Spleen (tissue), 11 donors: ENCODE measurements around the gene ALDH1A3. TPM values are rescaled to one million over a fixed set of nuclear protein-coding genes. Genes with fewer than 3 reads are reported as not detected.

Source experiments
- DNase-seq: peaks from one replicate; pipeline ENCODE4 v3.0.0-alpha.2; 2020
- H3K27ac ChIP-seq, 8 donors: fragments of 200-600 bp; sonication (generic) in 7 of 8; 1 replicate in 4 of 8; 2 replicates in 4 of 8; pipeline versions ENCODE4 v1.5.0 to v1.8.0; 2016 to 2021; ENCODE audit warnings: inconsistent platforms in 4 of 8, mild to moderate bottlenecking in 4 of 8, moderate library complexity in 1 of 8
- H3K27me3 ChIP-seq, 7 donors: fragments of 200-600 bp; sonication (generic) in 6 of 7; replicated peaks in 1 of 7; 1 replicate in 4 of 7; 2 replicates in 3 of 7; pipeline versions ENCODE4 v1.5.0 to v1.8.0; 2016 to 2021; ENCODE audit warnings: inconsistent platforms in 3 of 7, mild to moderate bottlenecking in 1 of 7
- H3K36me3 ChIP-seq, 6 donors: fragments of 200-600 bp; sonication (generic) in 5 of 6; 1 replicate in 4 of 6; 2 replicates in 2 of 6; pipeline versions ENCODE4 v1.5.0 to v1.8.0; 2016 to 2021; ENCODE audit warnings: inconsistent platforms in 2 of 6
- H3K4me1 ChIP-seq, 6 donors: fragments of 200-600 bp; sonication (generic) in 5 of 6; 1 replicate in 3 of 6; 2 replicates in 3 of 6; pipeline versions ENCODE4 v1.5.0 to v1.8.0; 2016 to 2021; ENCODE audit warnings: inconsistent platforms in 3 of 6
- H3K4me3 ChIP-seq, 8 donors: fragments of 200-600 bp; sonication (generic) in 7 of 8; 1 replicate in 4 of 8; 2 replicates in 4 of 8; pipeline versions ENCODE4 v1.5.0 to v1.8.0; 2016 to 2021; ENCODE audit warnings: inconsistent platforms in 4 of 8, mild to moderate bottlenecking in 4 of 8, moderate library complexity in 2 of 8
- H3K9me3 ChIP-seq, 8 donors: fragments of 200-600 bp; sonication (generic) in 7 of 8; 1 replicate in 4 of 8; 2 replicates in 4 of 8; pipeline versions ENCODE4 v1.5.0 to v1.8.0; 2016 to 2021; ENCODE audit warnings: inconsistent platforms in 4 of 8
- CTCF ChIP-seq, 11 experiments: fragments of 200-600 bp in 7 of 11; fragments of 450-650 bp in 4 of 11; sonication (generic) in 4 of 11; IDR thresholded peaks in 8 of 11; conservative IDR thresholded peaks in 3 of 11; 1 replicate in 7 of 11; 2 replicates in 4 of 11; pipeline versions ENCODE4 v1.4.0 to v1.8.0; 2016 to 2021; ENCODE audit warnings: antibody characterized with exemption in 11 of 11, inconsistent platforms in 4 of 11, mild to moderate bottlenecking in 1 of 11
- POLR2A ChIP-seq, 3 donors: fragments of 450-650 bp; IDR thresholded peaks; one replicate each; pipeline ENCODE4 v1.5.1; 2017; ENCODE audit warnings: antibody characterized with exemption in 3 of 3, mild to moderate bottlenecking in 1 of 3
- POLR2AphosphoS5 ChIP-seq, 3 donors: sonication (generic); formaldehyde crosslinking; IDR thresholded peaks; one replicate each; pipeline ENCODE4 v1.5.1; 2017; ENCODE audit warnings: antibody characterized with exemption in 3 of 3
- WGBS, 5 donors: extraction: QIAGEN DNeasy Blood & Tissue Kit in 3 of 5; methylation state at CpG; one replicate each; pipeline versions ENCODE4 v1.1.5 to v1.1.7; 2013 to 2018; 5-methylcytosine and 5-hydroxymethylcytosine counted together
- intact Hi-C: fragments of 100-400 bp; cut with DNase I; formaldehyde crosslinking; loops from one replicate; pipeline ENCODE4 v1.15.0; 2023; ENCODE audit warnings: low total_unique reads
- polyA plus RNA-seq, 3 donors: library from polyadenylated mRNA; stranded (reverse); fragments of 200-250 nt; gene quantifications; one replicate each; pipeline ENCODE4 v1.2.1, GENCODE V29; 2013
- small RNA-seq, 4 donors: library from RNA; depleted of rRNA; stranded (forward); fragments of <200 nt; gene quantifications; one replicate each; pipeline ENCODE3, GENCODE V24; 2016
- total RNA-seq, 7 donors: library from RNA; depleted of rRNA in 3 of 7; stranded (reverse); fragments of >200 nt in 3 of 7; fragmentation: NEBNext Ultra II Directional in 4 of 7; extraction: Animal tissue kit (Norgen Biotek cat#: 25700) in 4 of 7; gene quantifications; one replicate each; pipeline versions ENCODE4 v1.1.0 to v1.2.1, GENCODE V29; 2016 to 2021
- donor health status: healthy with polysubstance abuse.
- donor health status: DM: no; HTN: no; CAD: no; lungs with moderate emphysema.
- donor health status: DM: no; HTN: no; CAD: no.
- donor health status: Bipolar disorder and iron deficiency.
- donor health status: healthy.
- donor health status: DM: no; HTN: no; CAD: no.
- donor health status: DM: yes; HTN: yes; CAD: no.

Gene ALDH1A3
- total and polyA plus RNA-seq, 10 donors, result 0.94 to 22.3 (median 4.6) TPM

GRCh38 chr15:100959066-100960050 is 79.7 kb downstream of the ALDH1A3 start:
- Histone ChIP-seq H3K9me3 (no peaks in the 10 kb centered on the region), H3K27me3 (peaks cover 0 to 7% (median 0%) of the 10 kb centered on the region in 7 donors), H3K27ac (peak overlapping the region in 3 of 8 donors; percentile 31 to 41 (median 39)), H3K4me1 (peaks cover 6 to 30% (median 20%) of the 10 kb centered on the region in 6 donors), H3K4me3 (no peak overlapping the region), H3K36me3 (peaks cover 0 to 14% (median 0%) of the 10 kb centered on the region in 6 donors)
- intact Hi-C loops, result no loop called here
- TF ChIP-seq POLR2AphosphoS5 (IDR thresholded peaks at IDR 0.05) (no peak), CTCF (IDR thresholded peaks at IDR 0.05 in 8 of 11, conservative IDR thresholded peaks at IDR 0.05 in 3 of 11) (no peak), POLR2A (IDR thresholded peaks at IDR 0.05) (no peak)
- peak; percentile 78 for DNase-seq
- 46 to 67% (median 52%) methylated on average over 14 of the region's 14 CpGs for WGBS, 5 donors

Small RNA genes lying within 50 kb of the gene (small RNA-seq; reads per million reads assigned to genes)
- 0 reads per million in 4 donors for gene AC015712.3

Other genes with a start within 250 kb of the ALDH1A3 start
- 10 to 100 TPM; 31.3 to 60.2 (median 49.9) TPM for gene LRRK1, start 39.5 kb downstream of the ALDH1A3 start, total RNA-seq
- 10 to 100 TPM; 12.0 to 23.6 (median 12.8) TPM for gene LRRK1, start 39.5 kb downstream of the ALDH1A3 start, polyA plus RNA-seq